ENCODE data around the gene RNPS1. TPM values are rescaled to one million over a fixed set of nuclear protein-coding genes. Genes with fewer than 3 reads are reported as not detected.

The RNPS1 gene
- total RNA-seq, 2 donors from 2014 or later = 108 to 154 TPM

- Histone ChIP-seq H3K4me1 (peaks cover 12% of the 10 kb centered on the region), H3K9ac (ENCODE audit: low read depth in 2 of 2, low read length in 2 of 2) (peak overlapping the region; percentile 16 to 82), H3K4me3 (peak overlapping the region; percentile 58), H3K36me3 (peaks cover 8% of the 10 kb centered on the region), H3K27me3 (no peaks in the 10 kb centered on the region), H3K9me3 (no peaks in the 10 kb centered on the region), H3K27ac (peak overlapping the region; percentile 92)
- TF ChIP-seq CTCF (IDR thresholded peaks at IDR 0.05) = no peak
- DNase-seq = no peak
- intact Hi-C loops (cut with DNase I) = loop anchor here (10.0 kb wide), 1 partner anchor 310 kb away; the partner anchor contains the start of gene ATP6V0C
Measured at GRCh38 chr16:2204416-2205103, 63.4 kb downstream of the RNPS1 start.

Small RNA genes lying within 50 kb of the gene (microRNA-seq; reads per million reads assigned to microRNA genes)
- gene MIR3677 = not detected
- gene MIR4717 = not detected

Other genes starting within 250 kb of the RNPS1 start
- 1 to 10 TPM; 3.5 to 3.8 TPM for gene NPW, start 248.3 kb downstream of the RNPS1 start, total RNA-seq
- gene NHERF2, start 241.2 kb downstream of the RNPS1 start, total RNA-seq = 10 to 100 TPM; 64.0 to 77.9 TPM
- 10 to 100 TPM; 30.1 to 96.8 TPM for gene NTHL1, start 220.3 kb downstream of the RNPS1 start, total RNA-seq
- 100 to 1,000 TPM in 1 of 2 donors, 10 to 100 TPM in 1; 75.3 to 143 TPM for gene TSC2, start 220.1 kb downstream of the RNPS1 start, total RNA-seq
- 10 to 100 TPM; 48.2 to 83.5 TPM for gene PKD1, start 132.2 kb downstream of the RNPS1 start, total RNA-seq
- 10 to 100 TPM; 18.2 to 24.5 TPM for gene RAB26, start 119.5 kb downstream of the RNPS1 start, total RNA-seq
- gene TRAF7, start 112.3 kb downstream of the RNPS1 start, total RNA-seq = 100 to 1,000 TPM; 102 to 131 TPM
- under 1 TPM; 0.07 to 0.27 TPM for gene CASKIN1, start 71.5 kb downstream of the RNPS1 start, total RNA-seq
- gene MLST8, start 62.7 kb downstream of the RNPS1 start, total RNA-seq = 10 to 100 TPM; 26.5 to 53.5 TPM
- 10 to 100 TPM in 1 of 2 donors, 1 to 10 TPM in 1; 7.7 to 15.2 TPM for gene BRICD5, start 57.3 kb downstream of the RNPS1 start, total RNA-seq
- 10 to 100 TPM; 17.1 to 37.3 TPM for gene PGP, start 53.3 kb downstream of the RNPS1 start, total RNA-seq
- 10 to 100 TPM; 19.9 to 37.4 TPM for gene E4F1, start 44.5 kb downstream of the RNPS1 start, total RNA-seq
- gene DNASE1L2, start 31.7 kb downstream of the RNPS1 start, total RNA-seq = 1 to 10 TPM in 1 of 2 donors, under 1 TPM in 1; 0.85 to 2.4 TPM
- 100 to 1,000 TPM; 109 to 134 TPM for gene ECI1, start 16.5 kb downstream of the RNPS1 start, total RNA-seq
- 1 to 10 TPM; 1.3 to 4.6 TPM for gene ABCA3, start 72.6 kb upstream of the RNPS1 start, total RNA-seq
- gene CCNF, start 161.3 kb upstream of the RNPS1 start, total RNA-seq = 10 to 100 TPM in 1 of 2 donors, 1 to 10 TPM in 1; 8.6 to 38.2 TPM
- gene TEDC2, start 192.0 kb upstream of the RNPS1 start, total RNA-seq = 10 to 100 TPM in 1 of 2 donors, 1 to 10 TPM in 1; 2.4 to 24.0 TPM
- not detected for gene NTN3, start 203.2 kb upstream of the RNPS1 start, total RNA-seq
- 10 to 100 TPM in 1 of 2 donors, 1 to 10 TPM in 1; 8.4 to 15.8 TPM for gene TBC1D24, start 207.0 kb upstream of the RNPS1 start, total RNA-seq
- 100 to 1,000 TPM; 240 to 336 TPM for gene ATP6V0C, start 245.8 kb upstream of the RNPS1 start, total RNA-seq